Left lobe of liver (tissue), 2 donors: Measurements from ENCODE around the gene TNFAIP3. TPM values are rescaled to one million over a fixed set of nuclear protein-coding genes. Genes with fewer than 3 reads are reported as not detected.

Source experiments
- ATAC-seq: fragments of 200-7000 bp; cut with Tn5 transposase; one replicate; pipeline ENCODE4 v1.9.1; 2020; ENCODE audit warnings: mild to moderate bottlenecking, moderate library complexity
- DNase-seq: peaks from one replicate; pipeline ENCODE4 v3.0.0-alpha.2; 2020; ENCODE audit warnings: low spot score
- total RNA-seq: library from RNA; stranded (reverse); gene quantifications from one replicate; pipeline ENCODE4 v1.2.1, GENCODE V29; 2021
- donor health status: DM: no; HTN: no; CAD: no; lungs with moderate emphysema.
- donor health status: DM: no; HTN: yes; CAD: no.

TNFAIP3 gene
- total RNA-seq, 1 donor from 2014 or later: 8.8 TPM

GRCh38 chr6:137862419-137863090, 4.5 kb upstream of the TNFAIP3 start:
- no peak for ATAC-seq
- no peak for DNase-seq

- DNase-seq: no peak
- no peak for ATAC-seq
These were observed 3.8 kb upstream of the TNFAIP3 start for GRCh38 chr6:137863091-137863797.

GRCh38 chr6:137864812-137865508, 2.1 kb upstream of the TNFAIP3 start:
- DNase-seq (no peak), ATAC-seq (no peak)

GRCh38 chr6:137866200-137866913, 702 bp upstream of the TNFAIP3 start:
- peak; percentile 26 for ATAC-seq
- DNase-seq: no peak

- DNase-seq: peak; percentile 56
- peak; percentile 45 for ATAC-seq
These were observed 838 bp downstream of the TNFAIP3 start for GRCh38 chr6:137867685-137868509.

GRCh38 chr6:137868721-137869548, 1.9 kb downstream of the TNFAIP3 start:
- no peak for ATAC-seq
- no peak for DNase-seq

GRCh38 chr6:137869549-137870307, 2.7 kb downstream of the TNFAIP3 start:
- ATAC-seq (no peak), DNase-seq (no peak)

- no peak for ATAC-seq
- no peak for DNase-seq
These were observed 3.2 kb downstream of the TNFAIP3 start for GRCh38 chr6:137870308-137870644.

- DNase-seq (no peak), ATAC-seq (no peak)
These were observed 3.7 kb downstream of the TNFAIP3 start for GRCh38 chr6:137870744-137871247.

GRCh38 chr6:137871291-137871690, 4.2 kb downstream of the TNFAIP3 start:
- ATAC-seq: no peak

GRCh38 chr6:137871831-137872454, 4.9 kb downstream of the TNFAIP3 start:
- DNase-seq: no peak
- no peak for ATAC-seq

More at GRCh38 chr6:137871291-137871690, 4.2 kb downstream of the TNFAIP3 start:
- no peak for DNase-seq

GRCh38 chr6:137872581-137873115, 5.6 kb downstream of the TNFAIP3 start:
- ATAC-seq (no peak), DNase-seq (no peak)

GRCh38 chr6:137873273-137873762, 6.3 kb downstream of the TNFAIP3 start:
- DNase-seq (peak; percentile 89), ATAC-seq (peak; percentile 95)

- ATAC-seq: peak; percentile 20
- DNase-seq: no peak
These were observed 7.4 kb downstream of the TNFAIP3 start for GRCh38 chr6:137874204-137875057.

GRCh38 chr6:137875058-137875520, 8.0 kb downstream of the TNFAIP3 start:
- no peak for ATAC-seq
- no peak for DNase-seq

GRCh38 chr6:137875606-137876005, 8.5 kb downstream of the TNFAIP3 start:
- no peak for ATAC-seq

GRCh38 chr6:137876547-137876946, 9.5 kb downstream of the TNFAIP3 start:
- ATAC-seq (no peak), DNase-seq (no peak)

More at GRCh38 chr6:137875606-137876005, 8.5 kb downstream of the TNFAIP3 start:
- DNase-seq: no peak
